ENCODE results near the gene RPS3A. TPM values are rescaled to one million over a fixed set of nuclear protein-coding genes. Genes with fewer than 3 reads are reported as not detected.

The RPS3A gene
- total and polyA plus RNA-seq, 2 of the 13 experiments (the other 11 are each of a cell fraction or from before 2014, with no cell fraction given) = 3,332 to 3,626 TPM

GRCh38 chr4:151099229-151099975, at the start of gene RPS3A (continued):
- TF ChIP-seq ZNF639 (CRISPR knock-in tag; conservative IDR thresholded peaks at IDR 0.05) (peak; percentile 73; the same call in 1 of the 2 replicates), ZFP41 (CRISPR knock-in tag; IDR thresholded peaks at IDR 0.05; ENCODE audit: borderline replicate concordance) (peak; percentile 27; the same call in 1 of the 2 replicates), ZNF652 (CRISPR knock-in tag; IDR thresholded peaks at IDR 0.05; ENCODE audit: borderline replicate concordance, low read depth) (peak; percentile 51; the same call in 1 of the 2 replicates), ZNF331 (CRISPR knock-in tag; IDR thresholded peaks at IDR 0.05) (peak; percentile 89), TERF1 (CRISPR knock-in tag; IDR thresholded peaks at IDR 0.05) (no peak), SOX13 (IDR thresholded peaks at IDR 0.05) (0 out of 2 replicates have a peak, but pooled peaks have one; percentile 14), SOX13 (CRISPR knock-in tag; conservative IDR thresholded peaks at IDR 0.05 in 1 of 2, IDR thresholded peaks at IDR 0.05 in 1 of 2) (peak in 1 of 2 experiments; percentile 68; a peak in 2 of 4 replicates), MXI1 (IDR thresholded peaks at IDR 0.05; ENCODE audit: borderline replicate concordance, low read depth, low read length) (peak; percentile 82), TARDBP (CRISPR knock-in tag; IDR thresholded peaks at IDR 0.05) (peak; percentile 99), DRAP1 (CRISPR knock-in tag; IDR thresholded peaks at IDR 0.05) (peak; percentile 96), ZNF276 (CRISPR knock-in tag; IDR thresholded peaks at IDR 0.05; ENCODE audit: low read depth) (peak; percentile 44; the same call in 1 of the 2 replicates), NFRKB (IDR thresholded peaks at IDR 0.05) (no peak), SKIL (CRISPR knock-in tag; IDR thresholded peaks at IDR 0.05; ENCODE audit: borderline replicate concordance) (peak; percentile 55; the same call in 1 of the 2 replicates), POLR2AphosphoS2 (IDR thresholded peaks at IDR 0.05; ENCODE audit: low read depth, low read length) (peak; percentile 95), ZSCAN30 (CRISPR knock-in tag; IDR thresholded peaks at IDR 0.05) (no peak), BRCA1 (CRISPR knock-in tag; IDR thresholded peaks at IDR 0.05) (peak; percentile 95), BCL6 (CRISPR knock-in tag; IDR thresholded peaks at IDR 0.05) (peak; percentile 70), PPARG (CRISPR knock-in tag; conservative IDR thresholded peaks at IDR 0.05) (peak; percentile 94), FOXA3 (CRISPR knock-in tag; IDR thresholded peaks at IDR 0.05) (peak; percentile 91), HBP1 (CRISPR knock-in tag; IDR thresholded peaks at IDR 0.05; ENCODE audit: low read depth) (peak; percentile 79), KDM6A (CRISPR knock-in tag; IDR thresholded peaks at IDR 0.05; ENCODE audit: low read depth) (no peak)
